NCI-H774 (cell line): ENCODE data around the gene QKI.

Experiments
- DNase-seq: peaks from one replicate; lab custom pipeline; 2025; lab: John Stamatoyannopoulos, UW

The QKI gene

DNA sequence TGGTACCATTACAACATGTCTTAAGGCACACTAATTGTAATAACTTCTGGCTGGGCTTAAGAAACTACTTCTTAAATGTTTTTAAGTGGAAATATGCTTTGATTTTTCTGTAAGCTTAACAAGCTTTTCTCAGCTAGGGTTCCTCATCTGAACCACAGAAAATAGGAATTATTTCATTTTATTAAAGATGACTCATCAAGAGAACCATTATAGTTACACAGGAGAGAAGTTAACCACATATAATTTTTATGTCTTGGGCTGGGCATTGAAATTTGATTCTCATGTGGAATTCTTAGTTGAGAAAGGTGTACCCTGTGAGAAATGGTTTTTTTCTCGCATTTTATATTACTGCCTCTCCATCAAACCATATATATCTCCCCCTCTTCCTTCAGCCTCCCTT is 75.1 kb downstream of the QKI start:
- no peak for DNase-seq

DNA sequence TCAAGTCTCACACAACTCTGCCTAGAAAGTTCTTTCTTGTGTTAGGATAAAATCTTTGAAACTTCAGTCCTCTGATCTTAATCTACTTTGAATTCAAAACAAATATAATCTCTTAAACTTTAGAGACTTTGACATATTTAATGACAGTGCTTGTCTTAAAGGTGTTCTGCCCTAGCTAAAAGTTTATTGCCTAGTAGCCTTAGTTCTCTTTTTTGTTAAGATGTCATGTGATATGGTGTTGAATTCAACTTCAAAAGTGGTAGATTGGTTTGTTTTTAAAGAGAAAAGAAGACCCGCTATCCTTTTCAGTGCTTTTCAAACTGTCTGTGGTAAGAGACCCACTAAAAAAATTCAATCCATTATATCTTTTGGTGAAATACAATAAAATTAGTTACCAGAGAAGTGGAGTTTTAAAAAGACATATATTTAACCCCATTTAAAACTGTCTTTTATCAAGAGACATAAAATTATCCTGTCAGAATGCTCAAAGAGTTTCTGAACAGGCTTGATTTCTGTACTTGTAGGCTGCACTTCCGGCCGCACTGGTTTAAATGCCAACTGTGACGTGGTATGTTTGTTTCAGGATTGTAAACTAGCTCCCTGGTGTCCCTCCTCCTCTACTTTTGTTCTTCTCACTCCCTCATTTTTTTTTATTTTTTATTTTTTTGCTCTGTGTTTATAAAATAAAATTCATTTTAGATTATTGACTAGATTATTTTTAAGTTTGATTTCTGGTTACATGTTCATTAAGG is 76.5 kb downstream of the QKI start:
- no peak for DNase-seq

DNA sequence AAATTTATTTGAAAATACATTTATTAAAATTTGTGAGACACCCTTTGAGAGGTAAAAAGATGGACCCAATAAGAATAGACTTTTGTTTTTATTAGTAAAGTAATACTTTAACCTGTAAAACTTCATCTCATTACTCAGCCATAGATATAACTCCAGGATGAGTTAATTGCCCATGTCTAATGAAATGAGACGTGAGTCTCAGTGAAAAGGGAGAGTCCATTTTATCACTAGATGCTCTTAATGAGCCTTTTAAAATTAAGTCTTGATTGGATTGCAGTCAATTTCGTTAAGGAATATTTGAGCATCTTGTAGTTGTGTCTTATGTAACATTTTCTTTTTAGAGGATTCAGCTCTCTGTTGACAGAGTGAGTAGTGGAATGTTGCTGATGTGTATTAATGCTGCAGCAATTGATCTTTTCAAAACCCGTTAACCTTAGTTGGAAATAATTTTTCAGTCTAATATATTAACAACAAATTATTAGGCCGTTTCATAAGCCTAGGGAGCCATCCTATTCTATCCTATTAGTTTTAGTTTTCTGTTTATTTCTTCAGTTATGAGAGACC is 77.3 kb downstream of the QKI start:
- no peak for DNase-seq

DNA sequence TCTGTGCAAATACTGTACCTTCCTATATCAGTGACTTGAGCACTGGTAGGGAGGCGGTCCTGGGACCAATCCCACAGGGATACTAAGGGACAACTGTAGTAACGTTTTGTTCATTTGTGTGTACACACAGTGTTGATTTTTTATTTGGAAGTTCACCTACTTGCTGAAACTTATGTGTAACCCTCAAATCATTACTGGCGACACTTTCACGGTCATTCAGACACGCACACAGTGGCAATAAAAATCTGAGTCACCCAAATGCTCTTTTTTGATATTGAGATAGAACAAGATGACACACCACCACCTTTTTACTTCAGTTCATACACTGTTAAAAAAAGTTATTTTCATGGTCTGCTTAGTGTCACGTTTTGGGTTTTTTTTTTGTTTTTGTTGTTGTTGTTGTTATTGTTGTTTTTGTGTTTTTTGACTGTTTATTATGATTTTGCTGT is 79.8 kb downstream of the QKI start:
- no peak for DNase-seq

DNA sequence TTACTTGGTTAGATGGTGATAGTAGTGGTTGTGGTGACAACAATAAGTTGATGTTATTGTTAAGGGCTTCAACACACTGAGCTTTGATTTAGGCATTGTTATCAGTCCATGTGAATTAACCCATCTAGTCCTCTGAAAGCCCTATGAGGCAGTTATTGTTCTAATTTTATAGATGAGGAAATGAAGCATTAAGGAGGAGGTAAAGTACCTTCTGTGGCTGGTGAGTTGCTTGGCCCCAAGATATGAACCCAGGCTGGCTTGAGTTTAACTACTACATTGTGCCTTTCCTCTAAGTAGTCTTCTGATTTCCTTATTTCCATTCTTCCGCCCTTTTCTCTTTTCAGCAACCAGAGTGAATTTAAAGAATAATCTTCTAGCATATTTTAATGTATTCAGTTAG is 81.7 kb downstream of the QKI start:
- no peak for DNase-seq

DNA sequence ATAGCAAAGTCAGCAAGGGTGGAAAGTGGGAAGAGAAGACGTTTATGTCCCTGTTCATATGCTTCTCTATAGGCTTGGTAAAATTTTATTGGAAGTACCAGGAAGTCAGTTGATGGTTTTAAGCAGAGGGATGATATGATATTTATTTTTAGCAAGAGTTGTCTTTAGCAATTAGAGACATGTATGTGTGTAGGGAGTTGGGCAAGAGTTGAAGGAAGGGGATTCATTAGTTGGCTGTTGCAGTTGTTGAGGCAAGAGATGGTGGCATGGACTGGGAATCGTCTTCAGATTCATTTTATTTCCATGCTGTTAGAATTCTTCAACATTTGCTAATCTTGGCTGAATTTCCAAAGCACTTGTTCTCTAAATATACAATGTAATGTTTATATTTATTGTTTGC is 85.6 kb downstream of the QKI start:
- no peak for DNase-seq

DNA sequence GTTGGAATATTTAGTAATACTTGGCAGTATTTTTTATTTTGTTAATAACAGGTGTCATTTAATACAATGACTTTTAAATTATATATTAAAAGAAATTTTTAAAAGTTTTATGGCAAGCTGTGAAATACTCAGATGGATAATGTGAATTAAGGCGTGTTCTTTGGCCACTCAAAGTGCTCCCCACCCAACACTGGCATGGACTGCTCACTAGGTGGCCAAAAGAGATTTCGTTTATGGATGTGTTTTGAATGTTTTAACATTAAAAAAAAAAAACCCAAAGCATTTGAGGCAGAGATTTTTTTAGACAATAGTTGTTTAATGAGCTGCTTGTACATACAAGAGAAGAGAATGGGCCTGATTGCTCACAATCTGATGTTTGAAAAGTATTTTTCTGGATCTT is 86.5 kb downstream of the QKI start:
- no peak for DNase-seq

DNA sequence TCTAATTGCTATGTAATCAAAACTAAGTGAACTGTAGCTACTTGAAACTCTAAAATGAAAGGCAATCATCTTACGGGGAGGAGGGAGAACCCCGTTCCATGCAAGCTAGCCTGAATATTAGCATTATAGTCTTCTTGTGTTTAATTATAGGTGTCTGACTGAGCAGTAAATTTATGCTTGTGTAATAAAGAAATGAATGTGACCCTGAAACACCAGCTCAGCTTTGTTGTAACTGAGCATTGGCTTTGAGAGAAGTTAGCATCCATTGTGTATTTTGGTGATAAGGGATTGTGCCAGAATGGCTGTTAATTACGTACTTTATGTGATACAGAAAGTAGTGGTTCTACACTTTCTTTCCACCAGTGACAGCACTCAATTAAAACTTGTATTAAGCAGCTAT is 86.9 kb downstream of the QKI start:
- DNase-seq: peak; percentile 32

DNA sequence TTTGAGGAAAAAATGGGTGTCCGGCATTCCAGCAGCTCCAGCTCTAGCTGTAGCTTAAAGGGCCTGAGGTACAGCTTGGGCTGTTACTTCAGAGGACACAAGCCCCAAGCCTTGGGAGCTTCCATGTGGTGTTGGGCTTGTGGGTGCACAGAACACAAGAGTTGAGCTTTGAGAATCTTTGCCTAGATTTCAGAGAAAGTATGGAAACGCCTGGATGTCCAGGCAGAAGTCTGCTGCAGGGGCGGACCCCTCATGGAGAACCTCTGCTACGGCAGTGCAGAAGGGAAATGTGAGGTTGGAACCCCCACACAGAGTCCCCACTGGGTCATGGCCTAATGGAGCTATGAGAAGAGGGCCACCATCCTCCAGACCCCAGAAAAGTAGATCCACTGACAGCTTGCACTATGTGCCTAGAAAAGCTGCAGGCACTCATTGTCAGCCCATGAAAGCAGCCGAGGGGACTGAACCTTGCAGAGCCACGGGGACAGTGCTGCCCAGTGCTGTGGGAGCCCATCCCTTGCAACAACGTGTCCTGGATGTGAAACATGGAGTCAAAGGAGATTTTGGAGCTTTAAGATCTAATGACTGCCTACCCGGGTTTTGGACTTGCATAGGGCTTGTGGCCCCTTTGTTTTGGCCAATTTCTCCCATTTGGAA is 90.6 kb downstream of the QKI start:
- DNase-seq: no peak

DNA sequence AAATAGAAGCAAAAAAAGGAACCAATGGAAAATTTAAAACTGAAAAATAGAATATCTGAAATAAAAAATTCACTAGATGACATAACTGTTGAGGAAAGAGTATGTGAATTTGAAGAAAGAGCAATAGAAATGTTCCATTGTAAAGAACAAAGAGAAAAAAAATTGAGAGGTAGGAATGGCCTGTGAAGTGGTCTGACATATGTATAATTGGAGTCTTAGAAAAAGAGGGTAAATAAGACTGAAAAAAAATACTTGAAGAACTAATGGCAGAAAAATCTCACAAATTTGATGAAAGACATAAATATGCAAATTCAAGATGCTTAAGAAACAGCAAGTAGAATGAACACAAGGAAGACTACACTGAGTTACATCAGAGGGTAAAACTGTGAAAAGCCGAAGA is 93.4 kb downstream of the QKI start:
- no peak for DNase-seq

DNA sequence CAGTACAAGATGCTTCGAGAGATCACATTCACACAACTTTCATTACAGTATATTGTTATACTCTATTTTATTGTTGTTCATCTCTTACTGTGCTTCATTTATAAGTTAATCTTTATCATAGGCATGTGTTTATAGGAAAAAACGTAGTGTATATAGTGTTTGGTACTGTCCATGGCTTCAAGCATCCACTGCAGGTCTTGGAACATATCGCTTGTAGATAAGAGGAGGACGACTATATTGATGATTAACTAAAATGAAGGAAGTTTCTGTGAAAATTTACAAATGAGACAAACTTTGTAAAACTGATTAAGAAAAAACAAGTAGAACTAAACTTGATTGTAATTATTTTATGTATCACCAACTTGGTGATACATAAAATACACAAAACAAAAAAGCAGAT is 98.5 kb downstream of the QKI start:
- DNase-seq: no peak

DNA sequence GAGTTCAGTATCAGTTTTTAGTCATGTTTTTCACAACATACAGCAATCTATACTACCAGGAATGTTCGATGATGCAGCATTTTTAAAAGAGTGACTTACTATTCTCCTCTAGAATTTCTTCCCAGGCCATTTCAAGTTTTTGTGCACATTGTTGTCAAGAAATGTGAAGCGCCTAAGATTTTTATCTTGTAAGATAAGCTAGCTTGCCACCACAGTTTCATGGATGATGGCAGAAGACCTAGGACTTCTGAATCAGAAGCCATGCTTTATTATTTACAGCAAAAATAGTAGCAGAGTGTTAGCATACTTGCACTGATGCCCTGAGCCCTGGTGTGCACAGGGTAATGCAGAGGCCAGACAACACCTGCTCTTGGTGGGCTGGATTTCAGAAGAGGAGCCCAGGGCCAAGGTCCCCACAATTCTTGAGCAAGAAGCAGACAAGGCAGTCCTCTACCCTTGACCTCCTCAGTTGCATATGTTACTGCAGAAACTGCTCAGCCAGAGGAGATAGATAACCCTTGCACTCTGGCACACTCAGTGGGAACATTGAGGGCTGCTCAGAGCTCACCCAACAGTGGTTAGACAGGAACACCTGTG is 99.2 kb downstream of the QKI start:
- no peak for DNase-seq

DNA sequence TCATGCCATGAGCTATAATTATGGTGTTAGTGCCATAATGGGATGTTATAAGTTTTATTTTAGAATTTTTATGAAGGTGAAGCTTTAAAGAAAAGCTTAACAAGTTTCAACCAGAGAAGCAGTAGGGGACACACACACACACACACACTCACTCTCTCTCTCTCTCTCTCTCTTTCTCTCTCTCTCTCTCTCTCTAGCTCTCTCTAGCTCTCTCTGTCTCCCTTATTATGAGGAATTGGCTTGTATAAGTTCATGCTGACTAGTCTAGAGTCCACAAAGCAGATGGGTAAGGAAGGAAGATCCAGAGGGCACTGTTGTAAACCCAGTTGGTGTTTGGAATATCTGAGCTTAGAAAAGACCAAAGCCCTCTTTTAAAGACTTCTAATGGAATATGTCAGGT is 102.4 kb downstream of the QKI start:
- no peak for DNase-seq

DNA sequence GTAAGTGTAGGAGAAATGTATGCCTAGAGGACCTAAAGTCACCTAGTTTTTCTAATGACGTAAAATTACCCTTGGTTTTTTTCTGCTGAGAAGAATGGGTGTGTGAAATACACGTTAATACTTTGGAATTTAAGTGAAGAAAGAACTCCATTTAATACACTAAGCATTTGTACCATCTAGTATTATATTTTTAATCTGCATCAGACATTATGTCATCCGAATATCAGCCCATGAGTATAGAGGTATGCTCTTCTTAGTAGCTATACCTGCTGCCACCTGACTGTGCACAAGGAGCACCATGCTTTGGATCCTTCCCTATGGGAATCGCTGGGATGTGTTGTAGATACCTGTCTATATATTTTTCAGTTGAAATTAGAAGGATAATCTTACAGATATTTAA is 106.4 kb downstream of the QKI start:
- DNase-seq: no peak

DNA sequence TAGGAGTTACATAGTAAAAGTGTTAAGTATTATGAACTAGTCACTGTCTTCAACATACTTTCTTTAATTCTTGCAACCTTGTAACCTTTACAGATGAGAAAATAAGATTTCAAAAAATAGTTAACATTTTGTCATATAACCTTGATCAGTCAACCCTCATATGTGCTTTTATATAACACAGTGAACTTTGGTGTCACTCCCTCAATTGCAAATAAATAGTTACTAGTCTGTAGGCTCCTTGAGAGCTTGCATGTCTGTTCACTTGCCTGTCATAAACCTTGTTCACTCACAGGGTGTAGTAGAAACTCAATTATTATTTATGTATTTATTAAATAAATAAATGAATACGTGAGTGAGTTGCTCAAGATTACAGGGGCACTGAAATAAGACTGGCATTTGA is 107.5 kb downstream of the QKI start:
- no peak for DNase-seq

DNA sequence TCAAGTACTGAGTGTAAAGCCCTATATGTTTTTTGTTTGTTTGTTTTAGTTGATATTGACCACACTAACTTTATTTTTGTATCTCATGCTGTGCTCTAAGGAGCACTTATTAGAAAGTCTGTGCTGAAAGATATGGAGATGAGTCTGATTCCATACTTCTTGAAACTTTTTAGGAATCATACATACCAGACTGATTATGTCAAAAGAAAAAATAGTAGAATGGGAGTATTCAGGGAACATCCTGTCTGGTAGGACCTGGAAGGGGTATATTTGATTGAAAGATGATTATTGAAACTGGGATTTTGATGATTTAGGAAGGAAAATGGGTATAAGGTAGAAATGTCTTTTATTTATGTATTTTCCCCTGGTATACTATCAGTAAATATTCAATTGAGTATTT is 111.4 kb downstream of the QKI start:
- no peak for DNase-seq

DNA sequence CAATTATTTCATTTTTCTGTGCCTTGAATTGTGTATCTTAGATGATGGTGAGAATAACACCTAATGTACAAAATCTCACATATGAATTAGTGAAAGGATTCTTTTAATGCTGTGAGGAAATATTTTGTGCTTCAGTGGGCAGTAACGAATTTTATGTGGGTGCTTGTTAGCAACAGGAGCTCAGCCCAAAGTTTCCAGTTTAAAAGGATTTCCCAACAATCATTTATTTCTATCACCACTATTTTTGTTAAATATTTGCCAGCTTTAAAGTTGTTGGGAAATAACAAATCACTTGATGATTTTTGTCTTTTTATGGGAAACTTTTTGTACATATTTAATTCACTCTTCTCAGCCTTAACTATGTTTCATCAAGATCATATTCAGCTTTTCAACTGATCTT is 111.8 kb downstream of the QKI start:
- no peak for DNase-seq

DNA sequence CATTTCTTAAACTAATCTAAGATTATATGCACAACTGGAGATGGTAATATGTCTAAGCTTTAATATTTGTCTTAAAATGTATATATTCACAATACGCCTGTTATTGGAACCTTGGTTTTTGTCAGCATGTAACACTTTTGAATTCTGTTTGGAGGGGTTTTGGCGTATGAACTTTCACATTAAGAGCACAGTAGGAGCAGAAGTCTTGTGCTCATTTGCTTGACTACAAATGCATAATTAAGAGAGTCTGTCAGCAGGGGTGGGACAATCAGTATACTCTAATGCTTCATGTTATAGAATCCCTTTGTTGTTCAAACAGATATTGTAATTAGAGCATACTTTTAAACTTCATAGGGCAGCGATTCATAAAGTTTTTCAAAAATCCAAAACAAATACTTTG is 112.8 kb downstream of the QKI start:
- no peak for DNase-seq

DNA sequence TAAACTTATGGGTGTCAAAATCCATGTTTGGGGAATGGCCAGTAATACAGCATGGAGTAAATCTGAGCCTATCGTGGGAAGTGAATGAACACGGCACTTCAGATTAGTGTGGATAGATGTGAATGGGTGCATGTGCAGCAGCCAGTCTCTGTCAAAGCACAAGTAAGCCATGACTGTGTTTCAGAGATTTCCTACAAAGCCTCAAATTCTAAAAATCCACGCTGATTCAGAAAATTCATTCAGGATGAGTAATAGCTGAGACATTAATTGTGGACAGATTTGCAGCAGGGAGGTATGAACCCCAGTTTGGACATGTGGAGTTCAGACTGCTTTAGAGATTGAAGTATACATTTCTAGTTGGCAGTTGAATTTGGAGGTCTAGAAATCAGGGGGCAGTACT is 115.1 kb downstream of the QKI start:
- DNase-seq: no peak

DNA sequence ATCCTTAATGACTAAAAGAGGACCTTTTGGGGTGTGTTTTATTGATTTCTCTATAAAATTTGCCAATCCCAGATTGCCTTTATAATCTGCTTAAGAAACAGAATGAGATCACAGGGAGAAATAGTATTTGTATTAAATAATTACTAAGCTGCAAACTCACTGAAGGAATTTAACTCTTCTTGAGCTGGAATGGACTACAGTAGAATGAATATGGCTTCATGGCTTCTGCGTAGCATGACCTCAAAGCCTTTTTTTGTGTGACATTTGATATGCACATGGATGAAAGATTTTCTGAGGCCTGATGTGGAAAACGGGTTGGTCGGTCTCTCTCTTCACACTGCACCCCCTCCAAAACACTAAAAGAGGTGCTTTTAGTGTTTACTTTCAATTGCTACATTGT is 115.9 kb downstream of the QKI start:
- no peak for DNase-seq

DNA sequence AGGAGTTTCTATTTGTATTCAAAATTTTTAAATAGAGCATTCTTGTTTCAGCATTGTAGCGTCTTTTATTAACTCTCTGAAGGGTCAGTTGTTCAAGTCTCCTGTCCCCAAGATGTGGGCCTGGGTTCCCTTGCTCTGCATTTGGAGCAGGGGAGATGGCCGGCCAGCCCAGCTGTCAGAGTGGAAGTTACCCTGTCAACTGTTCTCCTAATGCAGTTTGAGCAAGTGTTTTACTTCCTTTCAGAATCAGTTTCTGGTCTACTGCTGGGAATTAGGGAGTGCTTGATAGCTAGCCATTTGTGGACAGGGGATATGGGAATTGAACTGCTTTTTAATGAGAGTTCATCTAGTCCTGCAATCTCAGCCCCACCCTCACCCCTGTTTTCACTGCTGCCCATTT is 116.6 kb downstream of the QKI start:
- DNase-seq: no peak

DNA sequence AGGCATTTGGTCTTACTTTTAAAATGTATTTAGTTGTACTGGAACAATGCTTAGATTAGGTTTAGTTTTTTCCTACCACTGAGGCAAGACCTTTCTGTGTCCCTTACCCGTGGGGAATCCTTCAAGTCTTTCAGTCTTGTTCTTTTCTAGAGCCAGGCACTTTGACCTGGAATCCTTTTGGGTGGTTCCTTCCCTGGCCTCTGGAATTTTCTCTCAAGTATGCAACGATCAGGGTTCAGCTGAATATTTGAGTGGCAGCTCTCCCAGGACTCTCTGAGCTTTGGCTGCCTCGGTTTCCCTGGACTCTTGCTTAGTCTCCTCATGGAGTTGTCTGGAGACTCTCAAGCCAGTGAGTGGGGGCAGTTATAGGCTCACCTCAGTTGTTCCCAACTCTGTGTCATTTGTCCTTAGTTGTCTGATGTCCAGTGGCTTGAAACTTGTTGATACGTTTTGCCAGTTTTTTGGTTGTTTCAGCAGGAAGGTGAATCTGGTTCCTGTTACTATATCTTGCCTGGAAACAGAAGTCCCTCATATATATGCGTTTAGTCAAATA is 118.1 kb downstream of the QKI start:
- no peak for DNase-seq

DNA sequence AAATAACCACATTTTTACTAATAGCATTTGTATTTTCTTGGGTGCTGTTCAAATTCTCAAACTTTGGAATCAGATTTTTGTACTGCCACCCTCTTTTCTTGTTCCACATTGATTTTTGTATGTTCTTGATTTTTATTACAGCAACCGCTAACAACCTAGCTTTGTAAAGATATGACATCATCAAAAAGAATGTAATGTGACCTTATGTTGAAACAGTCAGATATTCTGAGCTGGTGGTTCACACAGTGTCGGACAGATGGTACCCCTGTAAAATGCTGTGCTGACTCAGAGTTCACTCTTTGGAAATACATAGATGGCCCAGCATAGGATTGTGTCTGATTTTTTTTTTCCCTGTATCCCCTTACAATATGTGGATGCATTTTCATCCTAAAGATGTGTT is 118.9 kb downstream of the QKI start:
- no peak for DNase-seq
